GM19397 (cell line): ENCODE results near the gene NEDD4.
"Not testable (repeated sequence)": the region's sequence is repeated elsewhere in the genome, so short reads cannot be mapped to it uniquely, and the experiment has no call there.

Experiments used
- ATAC-seq: cut with Tn5 transposase; IDR thresholded peaks from one replicate; pipeline ENCODE4 v1.9.1; 2021; ENCODE audit warnings: mild to moderate bottlenecking, moderate library complexity; ENCODE audit not compliant: unreplicated experiment

The NEDD4 gene

DNA sequence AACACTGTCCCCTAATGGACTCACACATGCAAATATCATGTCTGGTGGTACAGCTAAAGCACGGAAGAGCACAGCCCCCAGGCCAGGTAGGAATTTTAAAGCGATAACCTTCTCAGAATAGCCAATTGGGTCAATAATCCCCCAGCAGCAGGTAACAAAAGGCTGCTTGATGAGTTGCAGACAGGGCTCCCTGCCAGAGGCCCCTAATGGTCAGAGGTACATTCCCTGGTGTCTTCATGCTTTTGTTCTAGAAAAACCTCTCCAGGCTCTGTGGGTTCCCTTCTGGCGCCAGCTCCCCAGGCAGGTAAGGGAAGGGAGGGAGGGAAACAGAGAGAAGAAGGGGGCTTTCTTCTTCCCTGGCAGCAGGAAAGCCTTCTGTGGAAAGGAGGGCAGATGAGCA lies 207.1 kb downstream of the NEDD4 start:
- no peak for ATAC-seq

GRCh38 chr15:55785593-55785992 lies 207.8 kb downstream of the NEDD4 start:
- not testable (repeated sequence) for ATAC-seq

- ATAC-seq, result no peak
Measured at GRCh38 chr15:55784286-55784685, 209.1 kb downstream of the NEDD4 start.

DNA sequence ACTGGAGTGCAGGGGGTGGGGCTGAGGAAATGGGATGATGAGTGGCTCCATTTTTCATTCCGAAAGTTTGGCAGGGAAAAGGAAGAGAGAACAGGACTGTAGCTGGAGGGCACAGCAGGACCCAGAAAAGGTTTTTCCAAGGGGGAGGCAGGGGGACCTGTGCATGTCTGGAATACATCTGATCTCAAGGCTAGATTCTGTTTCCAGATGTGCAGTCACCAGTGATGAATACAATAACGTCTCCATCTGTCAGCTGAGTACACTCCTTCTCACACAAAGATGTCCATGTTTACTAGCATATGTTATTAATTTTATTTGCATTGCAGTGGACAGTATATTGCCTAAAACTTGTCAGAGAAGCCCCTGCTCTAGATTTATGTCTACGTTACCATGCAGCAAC lies 210.5 kb downstream of the NEDD4 start:
- no peak for ATAC-seq

GRCh38 chr15:55780292-55780691 lies 213.1 kb downstream of the NEDD4 start:
- no peak for ATAC-seq

- ATAC-seq, result no peak
Measured at GRCh38 chr15:55778932-55779331, 214.5 kb downstream of the NEDD4 start.
